HG02970 (cell line): ENCODE measurements around the gene TDRD9.
A peak's percentile ranks its signal among the peaks of the same experiment; 100 is the strongest.
"Not testable (repeated sequence)": the region's sequence is repeated elsewhere in the genome, so short reads cannot be mapped to it uniquely, and the experiment has no call there.

Experiments
- ATAC-seq: cut with Tn5 transposase; IDR thresholded peaks from one replicate; pipeline ENCODE4 v1.9.1; 2021; ENCODE audit warnings: mild to moderate bottlenecking, moderate library complexity, moderate number of reproducible peaks; ENCODE audit not compliant: unreplicated experiment, low FRiP score

Gene TDRD9

GRCh38 chr14:103920981-103921854 lies 7.0 kb upstream of the TDRD9 start:
- peak; percentile 97 for ATAC-seq

- ATAC-seq: not testable (repeated sequence)
These were observed 6.4 kb upstream of the TDRD9 start for GRCh38 chr14:103921855-103922200.

- ATAC-seq: no peak
These were observed 4.4 kb upstream of the TDRD9 start for GRCh38 chr14:103923863-103924262.

GRCh38 chr14:103925316-103925715 lies 2.9 kb upstream of the TDRD9 start:
- ATAC-seq: no peak

- ATAC-seq: no peak
These were observed 690 bp upstream of the TDRD9 start for GRCh38 chr14:103927566-103927965.

- ATAC-seq: no peak
These were observed 1.9 kb downstream of the TDRD9 start for GRCh38 chr14:103930051-103930604.

GRCh38 chr14:103931422-103931821 lies 3.2 kb downstream of the TDRD9 start:
- no peak for ATAC-seq

- ATAC-seq: no peak
These were observed 4.7 kb downstream of the TDRD9 start for GRCh38 chr14:103932791-103933490.

- no peak for ATAC-seq
These were observed 6.8 kb downstream of the TDRD9 start for GRCh38 chr14:103935102-103935501.

- ATAC-seq: no peak
These were observed 13.2 kb downstream of the TDRD9 start for GRCh38 chr14:103941462-103941861.

GRCh38 chr14:103941973-103942736 lies 13.9 kb downstream of the TDRD9 start, which contains the start of gene RD3L:
Gene RD3L (minus strand): TSS chr14:103942529. CDS start chr14:103941695, 834 bp downstream.
- no peak for ATAC-seq

GRCh38 chr14:103943673-103944072 lies 15.4 kb downstream of the TDRD9 start:
- no peak for ATAC-seq

GRCh38 chr14:103946975-103947374 lies 18.7 kb downstream of the TDRD9 start:
- no peak for ATAC-seq

GRCh38 chr14:103948442-103948841 lies 20.2 kb downstream of the TDRD9 start:
- ATAC-seq: no peak

- no peak for ATAC-seq
These were observed 21.0 kb downstream of the TDRD9 start for GRCh38 chr14:103949131-103949790.

- ATAC-seq: no peak
These were observed 32.3 kb downstream of the TDRD9 start for GRCh38 chr14:103960457-103961055.

- no peak for ATAC-seq
These were observed 33.8 kb downstream of the TDRD9 start for GRCh38 chr14:103961928-103962578.

GRCh38 chr14:103966631-103967030 lies 38.4 kb downstream of the TDRD9 start:
- no peak for ATAC-seq

- no peak for ATAC-seq
These were observed 41.7 kb downstream of the TDRD9 start for GRCh38 chr14:103969961-103970360.
